Activated naive CD4-positive, alpha-beta T cell treated with anti-CD3 and anti-CD28 coated beads for 36 hours (primary cell): Measurements from ENCODE around the gene LDHA. TPM values are rescaled to one million over a fixed set of nuclear protein-coding genes. Genes with fewer than 3 reads are reported as not detected.
"Not testable (repeated sequence)": the region's sequence is repeated elsewhere in the genome, so short reads cannot be mapped to it uniquely, and the experiment has no call there.

Experiments used
- CTCF ChIA-PET: fragments of 350-600 bp; sonication (Branson Sonifier 250); formaldehyde crosslinking; loops from one replicate; lab custom pipeline; 2021; ENCODE audit warnings: antibody characterized with exemption; lab: Charles Lee
- DNase-seq: peaks from one replicate; pipeline ENCODE4 v3.0.0-alpha.2; 2020
- H3K27ac Mint-ChIP-seq: one replicate; pipeline ENCODE4 v1.8.0; 2021; ENCODE audit warnings: mild to moderate bottlenecking, mixed read lengths
- H3K27me3 Mint-ChIP-seq: one replicate; pipeline ENCODE4 v1.8.0; 2021; ENCODE audit warnings: low read depth, mixed read lengths
- H3K36me3 Mint-ChIP-seq: one replicate; pipeline ENCODE4 v1.8.0; 2021; ENCODE audit warnings: low read depth, mixed read lengths
- H3K4me1 Mint-ChIP-seq: one replicate; pipeline ENCODE4 v1.8.0; 2021; ENCODE audit warnings: low read depth, mixed read lengths
- H3K4me3 Mint-ChIP-seq: one replicate; pipeline ENCODE4 v1.8.0; 2021; ENCODE audit warnings: mild to moderate bottlenecking, moderate library complexity, mixed read lengths
- H3K9me3 Mint-ChIP-seq: one replicate; pipeline ENCODE4 v1.8.0; 2021; ENCODE audit warnings: mixed read lengths
- intact Hi-C: fragments of 100-400 bp; cut with micrococcal nuclease; formaldehyde crosslinking; loops from one replicate; pipeline ENCODE4 v1.15.1; 2023
- total RNA-seq, 2 experiments: library from RNA; stranded (reverse); gene quantifications; one replicate each; pipeline ENCODE4 v1.2.3, GENCODE V29; 2021

Gene LDHA
- total RNA-seq, 2 experiments from 2014 or later: 1,317 to 1,360 TPM

DNA sequence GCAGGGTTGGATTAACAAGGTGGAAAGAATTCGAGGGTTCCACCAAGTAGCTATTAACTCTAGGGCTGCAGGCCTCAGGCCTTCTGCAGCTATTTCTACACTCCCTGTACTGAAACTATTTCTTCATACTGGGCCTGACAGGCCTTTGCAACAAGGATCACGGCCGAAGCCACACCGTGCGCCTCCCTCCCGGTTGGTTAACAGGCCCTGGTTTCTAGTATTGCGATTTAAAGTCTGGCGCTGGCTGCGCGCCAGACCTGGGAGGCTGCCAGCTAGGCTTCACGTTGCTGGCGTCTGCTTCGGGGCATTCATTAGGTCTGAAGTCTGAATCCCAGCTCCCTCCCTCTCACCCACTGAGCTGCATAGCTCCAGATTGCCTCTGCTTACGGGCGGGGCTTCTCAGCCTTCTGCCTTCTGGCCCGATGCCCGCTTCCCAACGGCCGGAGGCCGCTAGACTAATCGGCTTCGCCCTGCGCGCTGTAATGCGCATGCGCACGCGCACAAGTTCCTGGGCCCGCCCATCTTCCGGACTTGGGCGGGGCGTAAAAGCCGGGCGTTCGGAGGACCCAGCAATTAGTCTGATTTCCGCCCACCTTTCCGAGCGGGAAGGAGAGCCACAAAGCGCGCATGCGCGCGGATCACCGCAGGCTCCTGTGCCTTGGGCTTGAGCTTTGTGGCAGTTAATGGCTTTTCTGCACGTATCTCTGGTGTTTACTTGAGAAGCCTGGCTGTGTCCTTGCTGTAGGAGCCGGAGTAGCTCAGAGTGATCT lies 1.6 kb downstream of the LDHA start:
- no peaks in the 10 kb centered on the region for H3K27me3 Mint-ChIP-seq
- H3K9me3 Mint-ChIP-seq: no peaks in the 10 kb centered on the region
- H3K36me3 Mint-ChIP-seq: peaks cover 60% of the 10 kb centered on the region
- H3K4me1 Mint-ChIP-seq: peaks cover 62% of the 10 kb centered on the region
- intact Hi-C loops: loop anchor here (1.0 to 10.0 kb wide), 12 partner anchors 11 to 1969 kb away; partner anchors contain the start of genes E2F8, GTF2H1, HPS5 and HTATIP2
- DNase-seq: peak; percentile 96
- peak overlapping the region; percentile 97 for H3K4me3 Mint-ChIP-seq
- peak overlapping the region; percentile 99 for H3K27ac Mint-ChIP-seq
- CTCF ChIA-PET: interaction anchor here (0.5 to 3.5 kb wide), 7 partner anchors 12 to 694 kb away, joined by 3 to 16 read pairs (median 5); no protein-coding TSS in a partner anchor

DNA sequence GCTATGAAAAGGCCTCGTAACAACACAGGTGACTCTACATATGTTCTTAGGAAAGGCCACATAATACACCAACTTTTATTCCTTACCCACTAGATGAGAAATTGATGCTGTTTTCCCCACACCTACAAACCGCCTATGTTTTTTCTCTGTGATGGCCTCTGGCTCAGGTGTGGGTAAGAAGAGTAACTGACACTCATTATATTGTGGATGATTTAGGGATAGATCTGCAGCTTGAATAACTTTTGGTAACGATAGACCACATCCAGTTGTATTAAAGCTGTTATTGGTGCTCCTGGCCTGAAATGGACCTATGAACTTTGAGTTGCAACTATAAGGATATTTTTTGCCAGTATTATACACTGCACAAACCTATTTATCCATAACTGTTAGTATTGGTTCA lies 3.6 kb downstream of the LDHA start:
- DNase-seq: no peak
- Mint-ChIP-seq H3K9me3 (no peaks in the 10 kb centered on the region), H3K27me3 (no peaks in the 10 kb centered on the region), H3K36me3 (peaks cover 73% of the 10 kb centered on the region), H3K4me3 (peak overlapping the region; percentile 20), H3K27ac (peak overlapping the region; percentile 68), H3K4me1 (peaks cover 52% of the 10 kb centered on the region)
- CTCF ChIA-PET: interaction anchor here (1.0 to 1.6 kb wide), 3 partner anchors 36 to 324 kb away, joined by 3 to 8 read pairs (median 3); no protein-coding TSS in a partner anchor
- intact Hi-C loops: loop anchor here (5.0 to 10.0 kb wide), 4 partner anchors 156 to 1967 kb away; partner anchors contain the start of genes E2F8, HTATIP2 and PIK3C2A

- CTCF ChIA-PET: interaction anchor here (2.0 kb wide), 1 partner anchor 17 kb away, joined by 5 read pairs; no protein-coding TSS in a partner anchor
- intact Hi-C loops, H3K4me3 Mint-ChIP-seq, DNase-seq, H3K9me3 Mint-ChIP-seq, H3K27me3 Mint-ChIP-seq, H3K27ac Mint-ChIP-seq: not testable (repeated sequence)
- Mint-ChIP-seq H3K36me3 (peaks cover 74% of the 10 kb centered on the region), H3K4me1 (peaks cover 46% of the 10 kb centered on the region)
These were observed 6.7 kb downstream of the LDHA start for GRCh38 chr11:18401077-18401476.

DNA sequence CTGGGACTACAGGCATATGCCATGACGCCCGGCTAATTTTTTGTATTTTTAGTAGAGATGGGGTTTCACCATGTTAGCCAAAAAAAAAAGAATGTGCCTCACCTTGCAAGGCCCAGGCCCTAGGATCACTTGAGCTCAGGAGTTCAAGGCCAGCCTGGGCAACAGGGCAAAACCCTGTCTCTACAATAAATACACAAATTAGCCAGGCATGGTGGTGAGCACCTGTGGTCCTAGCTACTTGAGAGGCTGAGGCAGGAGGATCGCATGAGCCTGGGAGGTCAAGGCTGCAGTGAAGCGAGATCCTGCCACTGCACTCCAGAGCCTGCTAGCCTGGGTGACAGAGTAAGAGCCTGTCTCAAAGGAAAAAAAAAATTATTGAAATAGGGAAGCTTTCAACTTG lies 9.7 kb downstream of the LDHA start:
- H3K4me1 Mint-ChIP-seq: peaks cover 24% of the 10 kb centered on the region
- CTCF ChIA-PET: no interaction called here
- peaks cover 60% of the 10 kb centered on the region for H3K36me3 Mint-ChIP-seq
- no peak overlapping the region for H3K4me3 Mint-ChIP-seq
- DNase-seq: no peak
- H3K27me3 Mint-ChIP-seq: no peaks in the 10 kb centered on the region
- H3K27ac Mint-ChIP-seq: no peak overlapping the region
- no peaks in the 10 kb centered on the region for H3K9me3 Mint-ChIP-seq
- intact Hi-C loops: no loop called here

GRCh38 chr11:18407400-18407799 lies 13.0 kb downstream of the LDHA start:
- not testable (repeated sequence) for H3K27me3 Mint-ChIP-seq, H3K27ac Mint-ChIP-seq, H3K4me1 Mint-ChIP-seq, H3K4me3 Mint-ChIP-seq, H3K9me3 Mint-ChIP-seq, DNase-seq
- H3K36me3 Mint-ChIP-seq: peaks cover 36% of the 10 kb centered on the region
- CTCF ChIA-PET: interaction anchor here (4.7 kb wide), 1 partner anchor 12 kb away, joined by 16 read pairs; the partner anchor contains the start of gene LDHA
- intact Hi-C loops: loop anchor here (1.0 kb wide), 1 partner anchor 11 kb away; no protein-coding TSS in a partner anchor

DNA sequence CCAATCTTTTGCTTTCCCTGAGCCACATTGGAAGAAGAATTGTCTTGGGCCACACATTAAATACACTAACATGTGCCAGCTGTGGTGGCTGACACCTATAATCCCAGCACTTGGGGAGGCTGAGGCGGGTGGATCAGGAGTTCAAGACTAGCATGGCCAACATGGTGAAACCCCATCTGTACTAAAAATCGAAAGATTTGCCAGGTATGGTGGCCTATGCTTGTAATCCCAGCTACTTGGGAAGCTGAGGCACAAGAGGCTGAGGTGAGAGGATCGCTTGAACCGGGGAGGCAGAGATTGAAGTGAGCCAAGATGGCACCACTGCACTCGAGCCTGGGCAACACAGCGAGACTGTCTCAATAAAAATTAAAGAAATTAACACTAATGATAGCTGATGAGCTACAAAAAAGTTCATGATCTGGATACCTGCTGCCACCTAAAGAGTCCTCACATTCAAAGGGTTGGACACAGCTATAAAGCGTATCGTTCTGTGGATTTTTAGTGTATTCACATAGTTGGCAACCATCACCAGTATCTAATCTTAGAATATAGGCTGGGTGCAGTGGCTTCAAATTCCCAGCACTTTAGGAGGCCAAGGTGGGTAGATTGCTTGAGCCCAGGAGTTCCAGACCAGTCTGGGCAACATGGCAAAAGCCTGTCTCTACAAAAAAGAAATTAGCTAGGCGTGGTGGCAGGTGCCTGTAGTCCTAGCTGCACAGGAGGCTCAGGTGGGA lies 14.4 kb downstream of the LDHA start:
- CTCF ChIA-PET: interaction anchor here (1.3 to 4.7 kb wide), 2 partner anchors 13 to 165 kb away, joined by 3 to 16 read pairs; partner anchors contain the start of gene LDHA
- DNase-seq: no peak
- H3K27me3 Mint-ChIP-seq: no peaks in the 10 kb centered on the region
- peaks cover 2% of the 10 kb centered on the region for H3K4me1 Mint-ChIP-seq
- no peak overlapping the region for H3K4me3 Mint-ChIP-seq
- H3K9me3 Mint-ChIP-seq: no peaks in the 10 kb centered on the region
- H3K27ac Mint-ChIP-seq: no peak overlapping the region
- intact Hi-C loops: no loop called here
- peaks cover 25% of the 10 kb centered on the region for H3K36me3 Mint-ChIP-seq

DNA sequence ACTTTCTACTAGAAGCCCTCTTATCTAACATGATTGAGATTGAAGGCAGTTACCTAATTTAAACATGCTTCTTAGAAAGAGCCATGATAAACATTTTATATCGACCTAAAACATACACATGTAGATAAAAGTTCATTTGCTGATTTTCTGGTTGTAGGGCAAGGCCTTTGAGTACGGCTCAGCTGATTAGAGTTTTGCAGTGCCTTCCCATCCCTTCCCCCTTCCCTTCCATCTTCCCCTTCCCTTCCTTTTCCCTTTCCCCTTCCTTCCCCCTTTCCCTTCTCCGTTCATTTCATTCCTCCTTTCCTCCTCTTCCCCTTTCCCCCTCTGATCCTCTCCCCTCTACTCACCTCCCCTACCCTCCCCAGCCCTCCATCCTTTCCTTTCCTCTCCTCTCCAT lies 22.1 kb downstream of the LDHA start:
- H3K27me3 Mint-ChIP-seq: no peaks in the 10 kb centered on the region
- peaks cover 10% of the 10 kb centered on the region for H3K4me1 Mint-ChIP-seq
- CTCF ChIA-PET: interaction anchor here (0.7 kb wide), 1 partner anchor 74 kb away, joined by 3 read pairs; no protein-coding TSS in a partner anchor
- no peaks in the 10 kb centered on the region for H3K9me3 Mint-ChIP-seq
- intact Hi-C loops: no loop called here
- H3K36me3 Mint-ChIP-seq: no peaks in the 10 kb centered on the region
- H3K4me3 Mint-ChIP-seq: no peak overlapping the region
- no peak for DNase-seq
- H3K27ac Mint-ChIP-seq: no peak overlapping the region

GRCh38 chr11:18419040-18419439 lies 24.7 kb downstream of the LDHA start:
- intact Hi-C loops: no loop called here
- Mint-ChIP-seq H3K27ac (no peak overlapping the region), H3K4me3 (no peak overlapping the region), H3K4me1 (peaks cover 10% of the 10 kb centered on the region), H3K9me3 (no peaks in the 10 kb centered on the region), H3K36me3 (no peaks in the 10 kb centered on the region), H3K27me3 (no peaks in the 10 kb centered on the region)
- DNase-seq: no peak
- CTCF ChIA-PET: no interaction called here

GRCh38 chr11:18420067-18420466 lies 25.7 kb downstream of the LDHA start:
- Mint-ChIP-seq H3K4me3 (no peak overlapping the region), H3K9me3 (no peaks in the 10 kb centered on the region), H3K27me3 (no peaks in the 10 kb centered on the region), H3K27ac (no peak overlapping the region), H3K36me3 (no peaks in the 10 kb centered on the region), H3K4me1 (peaks cover 10% of the 10 kb centered on the region)
- DNase-seq: no peak
- intact Hi-C loops: no loop called here
- CTCF ChIA-PET: no interaction called here

GRCh38 chr11:18427240-18427639 lies 32.9 kb downstream of the LDHA start:
- Mint-ChIP-seq H3K4me3 (no peak overlapping the region), H3K4me1 (peaks cover 8% of the 10 kb centered on the region), H3K27me3 (no peaks in the 10 kb centered on the region), H3K27ac (no peak overlapping the region), H3K9me3 (peaks cover 5% of the 10 kb centered on the region), H3K36me3 (no peaks in the 10 kb centered on the region)
- CTCF ChIA-PET: interaction anchor here (0.6 kb wide), 1 partner anchor 609 kb away, joined by 3 read pairs; no protein-coding TSS in a partner anchor
- DNase-seq: no peak
- intact Hi-C loops: no loop called here

DNA sequence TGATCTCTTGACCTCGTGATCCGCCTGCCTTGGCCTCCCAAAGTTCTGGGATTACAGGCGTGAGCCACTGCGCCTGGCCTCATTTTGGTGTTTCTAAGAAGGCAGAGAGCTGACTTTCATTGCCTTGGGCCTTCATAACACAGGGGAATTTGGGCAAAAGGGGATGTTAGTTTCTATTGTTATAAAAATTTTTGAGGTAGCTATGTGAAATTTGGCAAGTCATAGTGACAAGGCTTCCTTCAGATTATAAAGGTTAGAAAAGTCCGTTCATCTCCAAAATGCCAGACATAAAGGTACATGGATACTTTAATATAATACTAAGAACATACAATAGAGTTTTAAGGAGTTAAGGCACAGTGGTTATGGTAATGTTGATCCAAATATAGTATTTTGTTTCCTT lies 35.0 kb downstream of the LDHA start:
- no peaks in the 10 kb centered on the region for H3K36me3 Mint-ChIP-seq
- peaks cover 13% of the 10 kb centered on the region for H3K9me3 Mint-ChIP-seq
- H3K4me3 Mint-ChIP-seq: no peak overlapping the region
- no peak for DNase-seq
- no peaks in the 10 kb centered on the region for H3K27me3 Mint-ChIP-seq
- CTCF ChIA-PET: interaction anchor here (1.5 kb wide), 1 partner anchor 185 kb away, joined by 3 read pairs; no protein-coding TSS in a partner anchor
- H3K4me1 Mint-ChIP-seq: peaks cover 9% of the 10 kb centered on the region
- intact Hi-C loops: no loop called here
- H3K27ac Mint-ChIP-seq: no peak overlapping the region

DNA sequence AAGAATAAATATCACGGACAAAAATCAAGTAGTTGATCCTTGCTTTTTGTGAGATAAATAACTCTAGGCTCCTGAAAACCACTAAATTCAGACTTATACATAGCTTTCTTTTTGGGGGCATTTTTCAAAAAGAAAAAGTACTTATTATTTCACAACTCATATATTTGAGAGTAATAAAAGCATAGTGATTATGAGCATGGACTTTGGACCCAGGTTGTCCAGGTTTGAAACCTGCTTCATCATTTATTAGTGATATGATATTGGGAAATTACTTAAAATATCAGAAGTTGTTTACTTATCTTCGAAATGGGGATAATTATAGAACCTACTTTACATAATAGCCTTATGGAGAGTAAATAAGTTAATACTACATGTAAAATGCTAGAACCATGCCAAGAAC lies 44.3 kb downstream of the LDHA start:
- no peaks in the 10 kb centered on the region for H3K27me3 Mint-ChIP-seq
- H3K4me3 Mint-ChIP-seq: no peak overlapping the region
- intact Hi-C loops: no loop called here
- no peaks in the 10 kb centered on the region for H3K4me1 Mint-ChIP-seq
- no peaks in the 10 kb centered on the region for H3K36me3 Mint-ChIP-seq
- H3K9me3 Mint-ChIP-seq: peaks cover 3% of the 10 kb centered on the region
- no peak for DNase-seq
- no peak overlapping the region for H3K27ac Mint-ChIP-seq
- CTCF ChIA-PET: no interaction called here
